ENCODE measurements around the gene SNAPC5.

- TF ChIP-seq EP300 (IDR thresholded peaks at IDR 0.05; ENCODE audit: low read depth) (no peak), CTCF (IDR thresholded peaks at IDR 0.05) (no peak), POLR2A (IDR thresholded peaks at IDR 0.05) (no peak), POLR2AphosphoS5 (IDR thresholded peaks at IDR 0.05) (no peak)
Measured at GRCh38 chr15:66482539-66482938, 15.0 kb downstream of the SNAPC5 start.
